OCI-LY7 (cell line): ENCODE results near the gene CD300E. TPM values are rescaled to one million over a fixed set of nuclear protein-coding genes. Genes with fewer than 3 reads are reported as not detected.

ENCODE experiments used
- BruUV-seq: library from RNA; stranded (reverse); fragments of 400-500 nt; replicated peaks from 2 replicates; lab custom pipeline; 2021; lab: Mats Ljungman, UMichigan
- CTCF ChIA-PET: fragments of 300-600 bp; sonication (Branson Sonifier 250); formaldehyde crosslinking; loops from one replicate; lab custom pipeline; 2022; ENCODE audit warnings: antibody characterized with exemption; ENCODE audit not compliant: unreplicated experiment; lab: Charles Lee
- POLR2A ChIA-PET: fragments of 300-600 bp; sonication (Branson Sonifier 250); formaldehyde crosslinking; loops from one replicate; lab custom pipeline; 2022; ENCODE audit warnings: antibody characterized with exemption; lab: Charles Lee
- DNase-seq: peaks from one replicate; pipeline ENCODE4 v3.0.0-alpha.2; 2015; ENCODE audit warnings: low spot score
- H2AFZ ChIP-seq: fragments of 200-600 bp; sonication (generic), shearing (Covaris generic); 2 replicates; pipeline ENCODE4 v1.6.1; 2014; ENCODE audit warnings: mild to moderate bottlenecking, antibody characterized with exemption, low read length, moderate library complexity
- H3K27ac ChIP-seq: fragments of 200-600 bp; sonication (generic); 2 replicates; pipeline ENCODE4 v1.5.1; 2014; ENCODE audit warnings: mixed run types, low read depth, mild to moderate bottlenecking, moderate library complexity, low read length, inconsistent platforms; ENCODE audit not compliant: poor library complexity, severe bottlenecking
- H3K36me3 ChIP-seq: fragments of 200-600 bp; sonication (generic); 2 replicates; pipeline ENCODE4 v1.6.1; 2014; ENCODE audit warnings: mild to moderate bottlenecking, antibody characterized with exemption, low read length, moderate library complexity, mixed read lengths; ENCODE audit not compliant: insufficient read depth
- H3K4me1 ChIP-seq: fragments of 200-600 bp; sonication (generic); 2 replicates; pipeline ENCODE4 v1.5.1; 2014; ENCODE audit warnings: mild to moderate bottlenecking, low read length; ENCODE audit not compliant: insufficient read depth, poor library complexity, severe bottlenecking
- H3K4me2 ChIP-seq: fragments of 200-600 bp; sonication (generic); 2 replicates; pipeline ENCODE4 v1.6.1; 2014; ENCODE audit warnings: mild to moderate bottlenecking, low read length
- H3K4me3 ChIP-seq: fragments of 200-600 bp; sonication (generic); 2 replicates; pipeline ENCODE4 v1.5.1; 2014; ENCODE audit warnings: mild to moderate bottlenecking, low read depth, low read length; ENCODE audit not compliant: poor library complexity, severe bottlenecking
- H3K79me2 ChIP-seq: fragments of 200-600 bp; sonication (generic); 2 replicates; pipeline ENCODE4 v1.6.1; 2016; ENCODE audit warnings: low read depth, mild to moderate bottlenecking, low read length, moderate library complexity, mixed read lengths; ENCODE audit not compliant: insufficient read depth
- H3K9me2 ChIP-seq: fragments of 200-600 bp; sonication (generic); 2 replicates; pipeline ENCODE4 v1.6.1; 2016; ENCODE audit warnings: mild to moderate bottlenecking, low read length, mixed read lengths; ENCODE audit not compliant: insufficient read depth
- H3K9me3 ChIP-seq: fragments of 200-600 bp; sonication (generic); 2 replicates; pipeline ENCODE4 v1.6.1; 2014; ENCODE audit warnings: mild to moderate bottlenecking, mixed run types, low read length, mixed read lengths
- H4K20me1 ChIP-seq: fragments of 200-600 bp; sonication (generic); 2 replicates; pipeline ENCODE4 v1.6.1; 2014; ENCODE audit warnings: mild to moderate bottlenecking, antibody characterized with exemption, low read length, moderate library complexity, mixed read lengths; ENCODE audit not compliant: insufficient read depth
- CTCF ChIP-seq: fragments of 200-600 bp; sonication (generic); conservative IDR thresholded peaks from 2 replicates; pipeline ENCODE4 v1.5.1; 2014; ENCODE audit warnings: mild to moderate bottlenecking, antibody characterized with exemption, low read length, moderate library complexity, mixed read lengths
- EZH2phosphoT487 ChIP-seq: fragments of 200-600 bp; sonication (generic); IDR thresholded peaks from 2 replicates; pipeline ENCODE4 v1.6.1; 2018; ENCODE audit warnings: low read depth, borderline replicate concordance, mild to moderate bottlenecking, mixed run types, antibody characterized with exemption, low read length, moderate library complexity, mixed read lengths
- intact Hi-C: fragments of 100-400 bp; cut with micrococcal nuclease; formaldehyde crosslinking; loops from one replicate; pipeline ENCODE4 v1.10.0; 2022; ENCODE audit not compliant: unreplicated experiment
- total RNA-seq, 2 experiments: library from RNA; depleted of rRNA in 1 of 2; stranded (reverse); fragments of >200 nt in 1 of 2; shearing (Covaris generic) in 1 of 2; gene quantifications; 2 replicates each; pipeline ENCODE4 v1.2.3, GENCODE V29; 2014 to 2022

Gene CD300E
- total RNA-seq, 2 experiments from 2014 or later, result not detected

- no peak for DNase-seq
- Histone ChIP-seq H3K4me3 (no peak overlapping the region), H3K4me2 (no peak overlapping the region), H3K27ac (no peak overlapping the region), H3K79me2 (no peaks in the 10 kb centered on the region), H4K20me1 (no peaks in the 10 kb centered on the region), H3K9me2 (no peaks in the 10 kb centered on the region), H2AFZ (no peak overlapping the region), H3K4me1 (no peaks in the 10 kb centered on the region), H3K9me3 (no peaks in the 10 kb centered on the region), H3K36me3 (no peaks in the 10 kb centered on the region)
- TF ChIP-seq EZH2phosphoT487 (no peak), CTCF (no peak)
- BruUV-seq, result no TSS peak
- CTCF ChIA-PET, result interaction anchor here (0.5 to 1.1 kb wide), 2 partner anchors 82 to 99 kb away, joined by 3 to 7 read pairs; no protein-coding TSS in a partner anchor
- intact Hi-C loops, result no loop called here
- POLR2A ChIA-PET, result interaction anchor here (0.7 kb wide), 1 partner anchor 23 kb away, joined by 3 read pairs; no protein-coding TSS in a partner anchor
Observed at GRCh38 chr17:74654742-74655141, 31.2 kb upstream of the CD300E start.

DNA sequence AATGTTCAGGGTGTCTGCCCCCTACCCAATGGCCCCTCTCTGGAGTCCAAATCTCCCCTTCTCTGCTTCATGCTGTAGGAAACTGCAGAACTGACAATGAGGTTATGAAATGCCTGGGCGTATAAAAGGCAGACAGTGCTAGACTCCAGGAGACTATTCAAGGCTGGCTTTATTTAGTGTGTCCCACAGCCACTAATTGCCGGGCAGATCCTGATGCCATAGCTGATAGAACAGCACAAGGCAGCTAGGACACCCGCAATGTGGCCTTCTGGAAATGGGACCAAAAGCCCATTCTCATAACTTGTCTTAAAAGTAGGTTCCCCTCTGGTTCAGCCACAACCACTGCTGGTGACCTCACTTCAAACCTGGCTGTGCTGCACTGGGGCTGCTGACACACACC lies 28.5 kb upstream of the CD300E start:
- no peak for TF ChIP-seq CTCF
- no peak for TF ChIP-seq EZH2phosphoT487
- H3K4me2 ChIP-seq, result no peak overlapping the region
- H3K4me3 ChIP-seq, result no peak overlapping the region
- no peaks in the 10 kb centered on the region for H3K9me2 ChIP-seq
- no peak for DNase-seq
- H3K36me3 ChIP-seq, result no peaks in the 10 kb centered on the region
- BruUV-seq, result no TSS peak
- ChIA-PET POLR2A (no interaction called here), CTCF (no interaction called here)
- H4K20me1 ChIP-seq, result no peaks in the 10 kb centered on the region
- no peak overlapping the region for H2AFZ ChIP-seq
- H3K79me2 ChIP-seq, result no peaks in the 10 kb centered on the region
- no peaks in the 10 kb centered on the region for H3K9me3 ChIP-seq
- no peak overlapping the region for H3K27ac ChIP-seq
- intact Hi-C loops, result no loop called here
- H3K4me1 ChIP-seq, result no peaks in the 10 kb centered on the region

GRCh38 chr17:74649909-74650308 lies 26.4 kb upstream of the CD300E start:
- Histone ChIP-seq H3K4me3 (no peak overlapping the region), H3K79me2 (no peaks in the 10 kb centered on the region), H3K9me3 (no peaks in the 10 kb centered on the region), H3K4me2 (no peak overlapping the region), H4K20me1 (no peaks in the 10 kb centered on the region), H2AFZ (no peak overlapping the region), H3K9me2 (no peaks in the 10 kb centered on the region), H3K27ac (no peak overlapping the region), H3K4me1 (no peaks in the 10 kb centered on the region), H3K36me3 (no peaks in the 10 kb centered on the region)
- BruUV-seq, result no TSS peak
- intact Hi-C loops, result no loop called here
- no peak for DNase-seq
- CTCF ChIA-PET, result no interaction called here
- POLR2A ChIA-PET, result no interaction called here
- TF ChIP-seq CTCF (no peak), EZH2phosphoT487 (no peak)
